SK-N-SH treated with all-trans-retinoic acid at 6 μM for 48 hours (cell line): Measurements from ENCODE around the gene EP400.

Experiments used
- ATAC-seq: fragments of 200-7000 bp; cut with Tn5 transposase; 3 replicates; pipeline ENCODE4 v1.9.1; 2020; ENCODE audit warnings: mild to moderate bottlenecking, moderate library complexity
- ARNTL ChIP-seq: fragments of 450-650 bp; formaldehyde crosslinking; IDR thresholded peaks from 2 replicates; pipeline ENCODE4 v1.5.0; 2020; ENCODE audit warnings: low read depth, mild to moderate bottlenecking, moderate library complexity, borderline replicate concordance
- BACH2 ChIP-seq: fragments of 250-450 bp; sonication (Bioruptor Pico); IDR thresholded peaks from 2 replicates; pipeline ENCODE4 v1.9.0; 2021; ENCODE audit warnings: mild to moderate bottlenecking, borderline replicate concordance
- CSDC2 ChIP-seq: fragments of 250-450 bp; sonication (Bioruptor Pico); IDR thresholded peaks from 2 replicates; pipeline ENCODE4 v1.5.0; 2020; ENCODE audit warnings: mild to moderate bottlenecking, moderate library complexity
- ESRRG ChIP-seq: fragments of 250-450 bp; sonication (Bioruptor Pico); IDR thresholded peaks from 2 replicates; pipeline ENCODE4 v1.6.1; 2021; ENCODE audit warnings: mild to moderate bottlenecking
- GLIS3 ChIP-seq: fragments of 250-450 bp; sonication (Bioruptor Pico); IDR thresholded peaks from 2 replicates; pipeline ENCODE4 v1.5.0; 2020; ENCODE audit warnings: mild to moderate bottlenecking, moderate library complexity
- ISL1 ChIP-seq: fragments of 250-450 bp; sonication (Bioruptor Pico); IDR thresholded peaks from 2 replicates; pipeline ENCODE4 v2.1.2; 2022; ENCODE audit warnings: mild to moderate bottlenecking, moderate library complexity
- OSR1 ChIP-seq: fragments of 250-450 bp; sonication (Bioruptor Pico); IDR thresholded peaks from 2 replicates; pipeline ENCODE4 v1.8.0; 2022; ENCODE audit warnings: moderate library complexity, mild to moderate bottlenecking, inconsistent platforms
- PATZ1 ChIP-seq: fragments of 250-450 bp; sonication (Bioruptor Pico); IDR thresholded peaks from 2 replicates; pipeline ENCODE4 v1.8.0; 2020; ENCODE audit warnings: mild to moderate bottlenecking, moderate library complexity, borderline replicate concordance
- PPARA ChIP-seq: fragments of 250-450 bp; sonication (Bioruptor Pico); IDR thresholded peaks from 2 replicates; pipeline ENCODE4 v1.5.0; 2020; ENCODE audit warnings: mild to moderate bottlenecking, borderline replicate concordance
- RARB ChIP-seq: fragments of 250-450 bp; sonication (Bioruptor Pico); IDR thresholded peaks from 2 replicates; pipeline ENCODE4 v1.8.0; 2021; ENCODE audit warnings: mild to moderate bottlenecking, moderate library complexity
- SNAI2 ChIP-seq: fragments of 250-450 bp; sonication (Bioruptor Pico); IDR thresholded peaks from 2 replicates; pipeline ENCODE4 v1.5.0; 2020; ENCODE audit warnings: mild to moderate bottlenecking, moderate library complexity
- TCF4 ChIP-seq: fragments of 250-450 bp; sonication (Bioruptor Pico); IDR thresholded peaks from 2 replicates; pipeline ENCODE4 v1.8.0; 2021; ENCODE audit warnings: mild to moderate bottlenecking, moderate library complexity, borderline replicate concordance
- TOX ChIP-seq: fragments of 250-450 bp; sonication (Bioruptor Pico); IDR thresholded peaks from 2 replicates; pipeline ENCODE4 v1.8.0; 2021; ENCODE audit warnings: mild to moderate bottlenecking, moderate library complexity, borderline replicate concordance
- TSHZ2 ChIP-seq: fragments of 250-450 bp; sonication (Bioruptor Pico); IDR thresholded peaks from 2 replicates; pipeline ENCODE4 v1.5.0; 2020; ENCODE audit warnings: mild to moderate bottlenecking, moderate library complexity
- ZFP3 ChIP-seq: fragments of 250-450 bp; sonication (Bioruptor Pico); IDR thresholded peaks from 2 replicates; pipeline ENCODE4 v1.5.0; 2020; ENCODE audit warnings: mild to moderate bottlenecking, moderate library complexity
- ZFP30 ChIP-seq: fragments of 450-650 bp; formaldehyde crosslinking; IDR thresholded peaks from 2 replicates; pipeline ENCODE4 v1.5.0; 2022; ENCODE audit warnings: mild to moderate bottlenecking, moderate library complexity
- ZNF565 ChIP-seq: fragments of 450-650 bp; formaldehyde crosslinking; conservative IDR thresholded peaks from 2 replicates; pipeline ENCODE4 v1.5.0; 2020; ENCODE audit warnings: low read depth, mild to moderate bottlenecking, moderate library complexity
- ZNF8 ChIP-seq: fragments of 450-650 bp; formaldehyde crosslinking; IDR thresholded peaks from 2 replicates; pipeline ENCODE4 v1.5.0; 2020; ENCODE audit warnings: mild to moderate bottlenecking, moderate library complexity
- TF ChIP-seq, protein P1 (sequence below): fragments of 250-450 bp; sonication (Bioruptor Pico); IDR thresholded peaks from 2 replicates; pipeline ENCODE4 v1.5.1; 2021; ENCODE audit warnings: mild to moderate bottlenecking, moderate library complexity

Gene EP400

DNA sequence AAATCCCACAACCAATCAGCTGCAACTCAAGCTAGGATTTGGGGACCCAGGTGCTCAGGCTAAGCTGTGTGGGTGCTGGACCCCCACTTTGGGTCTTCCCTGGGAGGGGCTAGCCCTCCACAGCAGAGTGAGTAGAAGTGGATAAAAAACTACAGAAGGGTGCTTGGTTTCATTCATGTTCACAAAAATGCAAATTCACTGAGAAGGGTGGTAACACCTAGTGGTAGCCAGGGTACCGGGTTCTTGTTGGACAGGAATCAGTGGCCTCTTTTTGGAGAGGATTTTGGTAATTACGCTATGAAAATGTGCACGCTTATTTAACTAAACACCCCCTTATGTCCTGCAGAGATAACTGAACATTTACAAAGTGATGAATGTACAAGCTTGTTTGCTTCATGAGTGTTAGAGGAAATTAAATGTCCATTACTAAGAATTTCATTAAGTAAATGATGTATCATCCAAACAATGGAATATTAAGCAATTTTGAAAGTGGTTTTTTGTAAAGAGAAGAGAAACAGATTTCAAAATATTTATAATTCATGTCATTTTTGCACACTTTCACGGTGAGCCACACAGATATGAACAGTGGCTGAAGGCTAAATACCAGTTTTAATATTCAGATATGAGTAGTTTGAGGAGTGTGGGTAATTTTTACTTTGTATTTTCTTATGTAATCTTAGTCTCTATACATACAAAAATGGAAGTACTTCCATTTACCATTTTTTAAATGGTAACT, 116.0 kb downstream of the EP400 start (continued):
- no peak for TF ChIP-seq TCF4 (CRISPR knock-in tag)
- TF ChIP-seq ZFP30 (CRISPR knock-in tag): no peak
- no peak for TF ChIP-seq ARNTL (CRISPR knock-in tag)

DNA sequence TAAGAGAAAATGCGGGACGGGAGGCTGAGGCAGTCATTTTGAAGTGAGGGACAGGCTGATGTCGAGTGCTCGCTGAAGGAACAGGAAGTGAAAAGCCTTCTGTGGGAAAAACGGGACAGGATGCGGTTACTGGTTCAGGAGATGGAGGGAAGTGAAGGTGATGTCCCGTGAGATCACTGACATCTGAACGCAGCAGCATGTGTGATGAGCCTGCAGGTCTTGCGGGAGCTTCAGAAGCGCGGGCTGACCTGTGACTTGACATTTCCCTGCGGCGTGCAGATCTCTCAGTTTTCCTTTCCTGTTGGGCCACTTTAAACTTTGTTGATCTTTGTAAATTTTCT, 116.6 kb downstream of the EP400 start:
- ATAC-seq: no peak
- TF ChIP-seq PATZ1 (CRISPR knock-in tag): no peak
- TF ChIP-seq TOX: no peak
- no peak for TF ChIP-seq ESRRG
- no peak for TF ChIP-seq GLIS3 (CRISPR knock-in tag)
- no peak for TF ChIP-seq ISL1
- TF ChIP-seq, protein P1, sequence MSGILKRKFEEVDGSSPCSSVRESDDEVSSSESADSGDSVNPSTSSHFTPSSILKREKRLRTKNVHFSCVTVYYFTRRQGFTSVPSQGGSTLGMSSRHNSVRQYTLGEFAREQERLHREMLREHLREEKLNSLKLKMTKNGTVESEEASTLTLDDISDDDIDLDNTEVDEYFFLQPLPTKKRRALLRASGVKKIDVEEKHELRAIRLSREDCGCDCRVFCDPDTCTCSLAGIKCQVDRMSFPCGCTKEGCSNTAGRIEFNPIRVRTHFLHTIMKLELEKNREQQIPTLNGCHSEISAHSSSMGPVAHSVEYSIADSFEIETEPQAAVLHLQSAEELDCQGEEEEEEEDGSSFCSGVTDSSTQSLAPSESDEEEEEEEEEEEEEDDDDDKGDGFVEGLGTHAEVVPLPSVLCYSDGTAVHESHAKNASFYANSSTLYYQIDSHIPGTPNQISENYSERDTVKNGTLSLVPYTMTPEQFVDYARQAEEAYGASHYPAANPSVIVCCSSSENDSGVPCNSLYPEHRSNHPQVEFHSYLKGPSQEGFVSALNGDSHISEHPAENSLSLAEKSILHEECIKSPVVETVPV (CRISPR knock-in tag): no peak
- no peak for TF ChIP-seq ZFP30 (CRISPR knock-in tag)
- TF ChIP-seq ZNF565: no peak
- no peak for TF ChIP-seq SNAI2 (CRISPR knock-in tag)
- no peak for TF ChIP-seq PPARA
- no peak for TF ChIP-seq ZFP3 (CRISPR knock-in tag)

DNA sequence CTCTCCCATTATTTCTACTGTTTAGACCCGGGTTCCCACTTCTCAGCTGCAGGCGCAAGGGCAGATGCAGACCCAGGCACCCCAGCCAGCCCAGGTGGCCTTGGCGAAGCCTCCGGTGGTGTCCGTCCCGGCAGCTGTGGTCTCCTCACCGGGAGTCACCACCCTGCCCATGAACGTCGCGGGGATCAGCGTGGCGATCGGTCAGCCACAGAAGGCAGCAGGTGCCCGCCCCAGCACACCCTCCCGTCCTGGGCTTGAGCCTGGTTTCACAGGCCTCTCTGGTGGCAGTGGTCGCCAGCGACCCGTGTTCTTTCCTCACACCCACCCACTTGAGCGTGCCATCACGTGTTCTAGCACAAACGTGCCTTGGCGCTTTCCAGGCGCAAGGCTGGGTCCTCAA, 117.0 kb downstream of the EP400 start:
- no peak for ATAC-seq
- TF ChIP-seq BACH2: no peak
- TF ChIP-seq RARB (CRISPR knock-in tag): no peak
- no peak for TF ChIP-seq CSDC2 (CRISPR knock-in tag)
- TF ChIP-seq, protein P1 (CRISPR knock-in tag): no peak
- TF ChIP-seq TOX: no peak
- no peak for TF ChIP-seq ZNF8
- TF ChIP-seq SNAI2 (CRISPR knock-in tag): no peak
- no peak for TF ChIP-seq PPARA
- TF ChIP-seq, all 23 proteins: peak for 0

- no peak for ATAC-seq
- TF ChIP-seq OSR1 (CRISPR knock-in tag): no peak
These were observed 117.4 kb downstream of the EP400 start for GRCh38 chr12:132067182-132067581.

GRCh38 chr12:132068250-132068649, 118.5 kb downstream of the EP400 start:
- ATAC-seq: no peak

More at GRCh38 chr12:132068250-132068649, 118.5 kb downstream of the EP400 start:
- TF ChIP-seq TSHZ2: no peak
- TF ChIP-seq CSDC2 (CRISPR knock-in tag): no peak
- TF ChIP-seq ZFP30 (CRISPR knock-in tag): no peak
- no peak for TF ChIP-seq OSR1 (CRISPR knock-in tag)
- no peak for TF ChIP-seq ISL1
- TF ChIP-seq ARNTL (CRISPR knock-in tag): no peak
- TF ChIP-seq TCF4 (CRISPR knock-in tag): no peak
- TF ChIP-seq, protein P1 (CRISPR knock-in tag): no peak
